Ovary (tissue), 9 donors: Measurements from ENCODE around the gene PER1. TPM values are rescaled to one million over a fixed set of nuclear protein-coding genes. Genes with fewer than 3 reads are reported as not detected.
A peak's percentile ranks its signal among the peaks of the same experiment; 100 is the strongest.

ENCODE experiments used
- DNase-seq, 5 donors: peaks; one replicate each; pipeline ENCODE4 v3.0.0-alpha.2; 2019 to 2020
- H3K27ac ChIP-seq, 2 donors: fragments of 200-600 bp; one replicate each; pipeline versions ENCODE4 v1.5.1 to v1.8.0; 2019 to 2022
- H3K27me3 ChIP-seq: fragments of 200-600 bp; one replicate; pipeline ENCODE4 v1.8.0; 2022
- H3K36me3 ChIP-seq: fragments of 200-600 bp; sonication (generic); one replicate; pipeline ENCODE4 v1.5.1; 2019
- H3K4me1 ChIP-seq: one replicate; pipeline ENCODE4 v1.8.1; 2013; ENCODE audit warnings: mild to moderate bottlenecking, moderate library complexity; ENCODE audit not compliant: insufficient read depth
- H3K4me3 ChIP-seq: fragments of 200-600 bp; sonication (generic); one replicate; pipeline ENCODE4 v1.5.1; 2017
- H3K9me3 ChIP-seq, 2 donors: fragments of 200-600 bp in 1 of 2; sonication (generic) in 1 of 2; one replicate each; pipeline versions ENCODE4 v1.5.1 to v1.8.1; 2013 to 2019; ENCODE audit warnings: mild to moderate bottlenecking in 1 of 2, moderate library complexity in 1 of 2
- CTCF ChIP-seq, 3 donors: fragments of 450-650 bp in 2 of 3; fragments of 200-600 bp in 1 of 3; IDR thresholded peaks; one replicate each; pipeline versions ENCODE4 v1.5.1 to v1.8.0; 2016 to 2022; ENCODE audit warnings: antibody characterized with exemption in 3 of 3, mild to moderate bottlenecking in 1 of 3
- EP300 ChIP-seq: sonication (generic); formaldehyde crosslinking; IDR thresholded peaks from one replicate; pipeline ENCODE4 v1.6.1; 2017; ENCODE audit warnings: antibody characterized with exemption
- POLR2A ChIP-seq: fragments of 450-650 bp; IDR thresholded peaks from one replicate; pipeline ENCODE4 v1.6.1; 2017; ENCODE audit warnings: antibody characterized with exemption, mild to moderate bottlenecking, moderate library complexity
- WGBS, 3 donors: extraction: QIAGEN DNeasy Blood & Tissue Kit in 1 of 3; methylation state at CpG; one replicate each; pipeline versions ENCODE4 v1.1.5 to v1.1.7; 2013 to 2017; 5-methylcytosine and 5-hydroxymethylcytosine counted together
- intact Hi-C, 4 donors: fragments of 100-400 bp; cut with DNase I; formaldehyde crosslinking; loops; one replicate each; pipeline versions ENCODE4 v1.11.0 to v1.15.1; 2022 to 2023
- microRNA counts: library from miRNA; unstranded; fragments of <30 nt; microRNA quantifications from one replicate; lab custom pipeline; 2016
- microRNA-seq, 3 donors: library from miRNA; unstranded; fragments of <30 nt; microRNA quantifications; one replicate each; pipeline versions ENCODE4 to v1.2.0, GENCODE V29; 2019 to 2020
- polyA plus RNA-seq, 2 donors: library from polyadenylated mRNA; stranded (reverse); fragments of 200-250 nt in 1 of 2; fragments of 350-450 nt in 1 of 2; fragmentation: Illumina TruSeq in 1 of 2; extraction: RNeasy Lipid Tissue Mini Kit (QIAGEN cat#74804) in 1 of 2; gene quantifications; one replicate each; pipeline ENCODE4 v1.2.3, GENCODE V29; 2013 to 2014
- total RNA-seq, 7 donors: library from RNA; depleted of rRNA in 2 of 7; stranded (reverse); fragments of >200 nt in 2 of 7; fragmentation: NEBNext Ultra II Directional in 3 of 7; extraction: Animal tissue kit (Norgen Biotek cat#: 25700) in 3 of 7; gene quantifications; one replicate each; pipeline versions ENCODE4 v1.1.0 to v1.2.4, GENCODE V29; 2016 to 2023
- donor health status: DM: no; HTN: no; CAD: no; lungs with moderate emphysema.
- donor health status: DM: no; HTN: no; CAD: no.
- donor health status: Bipolar disorder and iron deficiency.
- donor health status: DM: yes; HTN: yes; CAD: no.
- donor health status: DM: no; HTN: no; CAD: no.
- donor health status: DM: yes; HTN: yes; CAD: no.

PER1 gene
- total and polyA plus RNA-seq, 9 donors, result 12.8 to 394 (median 164) TPM

GRCh38 chr17:8091033-8091687, 61.0 kb downstream of the PER1 start:
- no peaks in the 10 kb centered on the region for H3K9me3 ChIP-seq
- no peak overlapping the region for H3K27ac ChIP-seq
- no peaks in the 10 kb centered on the region for H3K27me3 ChIP-seq
- 46 to 55% (median 53%) methylated on average over 9 of the region's 9 CpGs for WGBS, 3 donors
- TF ChIP-seq CTCF (IDR thresholded peaks at IDR 0.05) (no peak), POLR2A (no peak), EP300 (no peak)
- intact Hi-C loops, result no loop called here
- no peaks in the 10 kb centered on the region for H3K4me1 ChIP-seq
- H3K36me3 ChIP-seq, result no peaks in the 10 kb centered on the region
- DNase-seq, result no peak
- no peak overlapping the region for H3K4me3 ChIP-seq

MicroRNAs within 50 kb of the gene (microRNA counts, 767-probe panel; counts per million panel counts)
- 530 counts per million, percentile 78 among the panel's probes with 10 or more counts for microRNA hsa-miR-4521 (lab: Ali Mortazavi, UCI)

Small RNA genes lying within 50 kb of the gene (microRNA-seq; reads per million reads assigned to microRNA genes)
- gene MIR4521 (0 to 0.95 (median 0.18) reads per million in 3 donors), gene MIR6883 (0.36 to 0.75 (median 0.47) reads per million in 3 donors)

Other genes with a start within 250 kb of the PER1 start
- 10 to 100 TPM in 1 of 7 donors, 1 to 10 TPM in 6; 2.7 to 16.5 (median 5.2) TPM for gene RNF227, start 236.1 kb downstream of the PER1 start, total RNA-seq
- 1 to 10 TPM; 4.3 to 8.6 TPM for gene RNF227, start 236.1 kb downstream of the PER1 start, polyA plus RNA-seq
- 1 to 10 TPM in 5 of 7 donors, under 1 TPM in 2; 0.48 to 5.9 (median 2.2) TPM for gene KCNAB3, start 222.5 kb downstream of the PER1 start, total RNA-seq
- gene KCNAB3, start 222.5 kb downstream of the PER1 start, polyA plus RNA-seq, result 1 to 10 TPM; 1.9 to 3.9 TPM
- 10 to 100 TPM; 27.5 to 94.3 (median 74.0) TPM for gene TRAPPC1, start 220.5 kb downstream of the PER1 start, total RNA-seq
- gene TRAPPC1, start 220.5 kb downstream of the PER1 start, polyA plus RNA-seq, result 100 to 1,000 TPM in 1 of 2 donors, 10 to 100 TPM in 1; 77.5 to 238 TPM
- gene CNTROB, start 220.2 kb downstream of the PER1 start, total RNA-seq, result 10 to 100 TPM; 15.0 to 27.3 (median 25.9) TPM
- 10 to 100 TPM; 24.3 to 25.3 TPM for gene CNTROB, start 220.2 kb downstream of the PER1 start, polyA plus RNA-seq
- gene GUCY2D, start 149.8 kb downstream of the PER1 start, total RNA-seq, result under 1 TPM in 2 of 7 donors, not detected in 5; 0.05 to 0.42 TPM
- under 1 TPM in 1 of 2 donors, not detected in 1; 0.10 TPM for gene GUCY2D, start 149.8 kb downstream of the PER1 start, polyA plus RNA-seq
- gene ALOX15B, start 113.3 kb downstream of the PER1 start, total RNA-seq, result 10 to 100 TPM in 1 of 7 donors, 1 to 10 TPM in 1, under 1 TPM in 4, not detected in 1; 0.23 to 14.9 (median 0.78) TPM
- under 1 TPM; 0.25 to 0.88 TPM for gene ALOX15B, start 113.3 kb downstream of the PER1 start, polyA plus RNA-seq
- gene ALOX12B, start 64.7 kb downstream of the PER1 start, total RNA-seq, result under 1 TPM in 1 of 7 donors, not detected in 6; 0.70 TPM
- not detected for gene ALOX12B, start 64.7 kb downstream of the PER1 start, polyA plus RNA-seq
- not detected for gene ALOXE3, start 33.9 kb downstream of the PER1 start, total RNA-seq
- under 1 TPM in 1 of 2 donors, not detected in 1; 0.07 TPM for gene ALOXE3, start 33.9 kb downstream of the PER1 start, polyA plus RNA-seq
- gene HES7, start 28.3 kb downstream of the PER1 start, total RNA-seq, result under 1 TPM in 6 of 7 donors, not detected in 1; 0.11 to 0.97 (median 0.81) TPM
- gene HES7, start 28.3 kb downstream of the PER1 start, polyA plus RNA-seq, result under 1 TPM in 1 of 2 donors, not detected in 1; 0.25 TPM
- 100 to 1,000 TPM in 4 of 7 donors, 10 to 100 TPM in 3; 35.5 to 147 (median 118) TPM for gene VAMP2, start 10.5 kb upstream of the PER1 start, total RNA-seq
- 100 to 1,000 TPM in 1 of 2 donors, 10 to 100 TPM in 1; 99.2 to 233 TPM for gene VAMP2, start 10.5 kb upstream of the PER1 start, polyA plus RNA-seq
- 10 to 100 TPM in 5 of 7 donors, 1 to 10 TPM in 2; 7.5 to 57.6 (median 16.1) TPM for gene TMEM107, start 24.0 kb upstream of the PER1 start, total RNA-seq
- gene TMEM107, start 24.0 kb upstream of the PER1 start, polyA plus RNA-seq, result 10 to 100 TPM in 1 of 2 donors, 1 to 10 TPM in 1; 8.2 to 10.3 TPM
- 1 to 10 TPM; 5.5 to 7.2 (median 6.7) TPM for gene BORCS6, start 37.8 kb upstream of the PER1 start, total RNA-seq
- gene BORCS6, start 37.8 kb upstream of the PER1 start, polyA plus RNA-seq, result 1 to 10 TPM; 1.3 to 7.2 TPM
- gene AURKB, start 58.2 kb upstream of the PER1 start, total RNA-seq, result 1 to 10 TPM in 2 of 7 donors, under 1 TPM in 2, not detected in 3; 0.80 to 1.7 (median 1.1) TPM
- gene AURKB, start 58.2 kb upstream of the PER1 start, polyA plus RNA-seq, result 1 to 10 TPM in 1 of 2 donors, under 1 TPM in 1; 0.68 to 1.5 TPM
- gene CTC1, start 95.7 kb upstream of the PER1 start, total RNA-seq, result 10 to 100 TPM; 28.3 to 60.0 (median 48.7) TPM
- 10 to 100 TPM; 18.4 to 33.4 TPM for gene CTC1, start 95.7 kb upstream of the PER1 start, polyA plus RNA-seq
- gene PFAS, start 96.9 kb upstream of the PER1 start, total RNA-seq, result 10 to 100 TPM in 6 of 7 donors, 1 to 10 TPM in 1; 6.6 to 69.9 (median 35.3) TPM
- 10 to 100 TPM in 1 of 2 donors, 1 to 10 TPM in 1; 8.4 to 11.0 TPM for gene PFAS, start 96.9 kb upstream of the PER1 start, polyA plus RNA-seq
- 10 to 100 TPM; 14.5 to 37.8 (median 28.0) TPM for gene RANGRF, start 136.3 kb upstream of the PER1 start, total RNA-seq
- gene RANGRF, start 136.3 kb upstream of the PER1 start, polyA plus RNA-seq, result 10 to 100 TPM; 30.1 to 48.3 TPM
- 1 to 10 TPM in 6 of 7 donors, under 1 TPM in 1; 0.72 to 6.4 (median 1.8) TPM for gene SLC25A35, start 143.0 kb upstream of the PER1 start, total RNA-seq
- 1 to 10 TPM; 2.5 to 3.6 TPM for gene SLC25A35, start 143.0 kb upstream of the PER1 start, polyA plus RNA-seq
- gene ARHGEF15, start 157.8 kb upstream of the PER1 start, total RNA-seq, result 10 to 100 TPM in 1 of 7 donors, 1 to 10 TPM in 6; 1.7 to 11.3 (median 3.6) TPM
- 1 to 10 TPM; 4.9 to 9.8 TPM for gene ARHGEF15, start 157.8 kb upstream of the PER1 start, polyA plus RNA-seq
- not detected for gene ODF4, start 187.4 kb upstream of the PER1 start, total RNA-seq
- gene ODF4, start 187.4 kb upstream of the PER1 start, polyA plus RNA-seq, result not detected
- gene RPL26, start 230.8 kb upstream of the PER1 start, total RNA-seq, result over 10,000 TPM in 1 of 7 donors, 1,000 to 10,000 TPM in 6; 2,824 to 11,226 (median 3,297) TPM
- 1,000 to 10,000 TPM; 5,564 to 8,248 TPM for gene RPL26, start 230.8 kb upstream of the PER1 start, polyA plus RNA-seq
- gene RNF222, start 245.4 kb upstream of the PER1 start, total RNA-seq, result not detected
- not detected for gene RNF222, start 245.4 kb upstream of the PER1 start, polyA plus RNA-seq